Right atrium auricular region (tissue), 2 donors: Measurements from ENCODE around the gene URI1. TPM values are rescaled to one million over a fixed set of nuclear protein-coding genes. Genes with fewer than 3 reads are reported as not detected.
A peak's percentile ranks its signal among the peaks of the same experiment; 100 is the strongest.

Source experiments
- DNase-seq: peaks from one replicate; pipeline ENCODE4 v3.0.0-alpha.2; 2019; ENCODE audit warnings: low spot score
- H3K27ac ChIP-seq, 2 donors: fragments of 200-600 bp; sonication (generic); 1 replicate in 1 of 2; 2 replicates in 1 of 2; pipeline ENCODE4 v1.5.1; 2016 to 2019
- H3K27me3 ChIP-seq, 2 donors: fragments of 200-600 bp; sonication (generic); one replicate each; pipeline versions ENCODE4 v1.5.1 to v1.6.0; 2017 to 2019
- H3K36me3 ChIP-seq: fragments of 200-600 bp; sonication (generic); one replicate; pipeline ENCODE4 v1.5.1; 2016
- H3K4me1 ChIP-seq, 2 donors: fragments of 200-600 bp; sonication (generic); one replicate each; pipeline versions ENCODE4 v1.5.1 to v1.6.0; 2017 to 2019
- H3K4me3 ChIP-seq, 2 donors: fragments of 200-600 bp; sonication (generic); 1 replicate in 1 of 2; 2 replicates in 1 of 2; pipeline ENCODE4 v1.5.1; 2017 to 2019; ENCODE audit warnings: mild to moderate bottlenecking in 1 of 2, moderate library complexity in 1 of 2
- H3K9me3 ChIP-seq, 2 donors: fragments of 200-600 bp; sonication (generic); one replicate each; pipeline ENCODE4 v1.5.1; 2019
- total RNA-seq, 2 donors: library from RNA; depleted of rRNA; stranded (reverse); fragments of >200 nt; gene quantifications; one replicate each; pipeline ENCODE4 v1.1.0, GENCODE V29; 2016
- TF ChIP-seq, protein P1 (sequence below), 2 donors: fragments of 200-600 bp; sonication (generic); IDR thresholded peaks; one replicate each; pipeline ENCODE4 v1.5.1; 2019; ENCODE audit warnings: antibody characterized with exemption in 2 of 2

The URI1 gene, protein sequence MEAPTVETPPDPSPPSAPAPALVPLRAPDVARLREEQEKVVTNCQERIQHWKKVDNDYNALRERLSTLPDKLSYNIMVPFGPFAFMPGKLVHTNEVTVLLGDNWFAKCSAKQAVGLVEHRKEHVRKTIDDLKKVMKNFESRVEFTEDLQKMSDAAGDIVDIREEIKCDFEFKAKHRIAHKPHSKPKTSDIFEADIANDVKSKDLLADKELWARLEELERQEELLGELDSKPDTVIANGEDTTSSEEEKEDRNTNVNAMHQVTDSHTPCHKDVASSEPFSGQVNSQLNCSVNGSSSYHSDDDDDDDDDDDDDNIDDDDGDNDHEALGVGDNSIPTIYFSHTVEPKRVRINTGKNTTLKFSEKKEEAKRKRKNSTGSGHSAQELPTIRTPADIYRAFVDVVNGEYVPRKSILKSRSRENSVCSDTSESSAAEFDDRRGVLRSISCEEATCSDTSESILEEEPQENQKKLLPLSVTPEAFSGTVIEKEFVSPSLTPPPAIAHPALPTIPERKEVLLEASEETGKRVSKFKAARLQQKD
- total RNA-seq, result 10 to 100 TPM; 29.3 to 34.7 TPM

DNA sequence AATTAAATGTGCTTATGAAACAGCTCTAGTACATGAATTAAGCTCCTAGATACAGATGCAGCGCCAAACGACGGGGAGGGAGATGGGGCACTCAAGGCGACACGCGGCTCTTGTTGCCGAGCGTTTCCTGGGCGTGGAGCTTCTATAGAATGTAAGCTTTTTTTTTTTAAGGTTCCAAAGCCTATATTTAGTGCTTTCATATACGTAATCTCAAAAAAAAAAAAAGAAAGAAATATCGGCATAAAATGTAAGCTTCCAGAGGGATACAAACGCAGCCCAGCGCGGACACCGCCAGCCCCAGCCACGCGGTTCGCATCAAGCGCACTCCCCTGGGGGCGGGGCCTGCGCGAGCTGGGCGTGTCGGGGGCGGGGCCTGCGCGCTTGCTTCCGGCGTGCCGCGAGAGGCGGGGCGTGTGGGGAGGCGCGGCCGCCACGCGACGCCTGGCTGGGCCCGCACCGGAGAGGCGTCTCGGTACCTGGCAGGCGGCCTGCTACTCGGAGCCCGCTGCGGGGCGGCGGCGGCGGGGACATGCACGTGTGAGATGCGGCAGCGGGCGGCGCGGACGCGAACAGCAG, at the start of gene URI1:
Gene URI1 (plus strand): TSS at position 412 of the 576 bp plus-strand sequence. CDS start 309 bp downstream, outside the sequence.
- Histone ChIP-seq H3K36me3 (no peaks in the 10 kb centered on the region), H3K27ac (peak within 1 kb of the TSS; percentile 68 to 76), H3K27me3 (no peaks in the 10 kb centered on the region), H3K4me1 (peaks cover 0 to 35% of the 10 kb centered on the region in 2 donors), H3K9me3 (no peaks in the 10 kb centered on the region), H3K4me3 (peak within 1 kb of the TSS; percentile 71 to 87)
- TF ChIP-seq, protein P1, sequence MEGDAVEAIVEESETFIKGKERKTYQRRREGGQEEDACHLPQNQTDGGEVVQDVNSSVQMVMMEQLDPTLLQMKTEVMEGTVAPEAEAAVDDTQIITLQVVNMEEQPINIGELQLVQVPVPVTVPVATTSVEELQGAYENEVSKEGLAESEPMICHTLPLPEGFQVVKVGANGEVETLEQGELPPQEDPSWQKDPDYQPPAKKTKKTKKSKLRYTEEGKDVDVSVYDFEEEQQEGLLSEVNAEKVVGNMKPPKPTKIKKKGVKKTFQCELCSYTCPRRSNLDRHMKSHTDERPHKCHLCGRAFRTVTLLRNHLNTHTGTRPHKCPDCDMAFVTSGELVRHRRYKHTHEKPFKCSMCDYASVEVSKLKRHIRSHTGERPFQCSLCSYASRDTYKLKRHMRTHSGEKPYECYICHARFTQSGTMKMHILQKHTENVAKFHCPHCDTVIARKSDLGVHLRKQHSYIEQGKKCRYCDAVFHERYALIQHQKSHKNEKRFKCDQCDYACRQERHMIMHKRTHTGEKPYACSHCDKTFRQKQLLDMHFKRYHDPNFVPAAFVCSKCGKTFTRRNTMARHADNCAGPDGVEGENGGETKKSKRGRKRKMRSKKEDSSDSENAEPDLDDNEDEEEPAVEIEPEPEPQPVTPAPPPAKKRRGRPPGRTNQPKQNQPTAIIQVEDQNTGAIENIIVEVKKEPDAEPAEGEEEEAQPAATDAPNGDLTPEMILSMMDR (IDR thresholded peaks at IDR 0.05), result no peak
- DNase-seq, result peak; percentile 86

- Histone ChIP-seq H3K27ac (no peak overlapping the region), H3K4me1 (no peaks in the 10 kb centered on the region), H3K27me3 (no peaks in the 10 kb centered on the region), H3K9me3 (no peaks in the 10 kb centered on the region), H3K36me3 (no peaks in the 10 kb centered on the region), H3K4me3 (no peak overlapping the region)
- TF ChIP-seq, protein P1 (IDR thresholded peaks at IDR 0.05), result no peak
- no peak for DNase-seq
Observed at GRCh38 chr19:29893606-29894284, 48.3 kb upstream of the URI1 start.

- Histone ChIP-seq H3K27me3 (no peaks in the 10 kb centered on the region), H3K27ac (no peak overlapping the region), H3K9me3 (no peaks in the 10 kb centered on the region), H3K4me1 (no peaks in the 10 kb centered on the region), H3K36me3 (no peaks in the 10 kb centered on the region), H3K4me3 (no peak overlapping the region)
- no peak for DNase-seq
- TF ChIP-seq, protein P1 (IDR thresholded peaks at IDR 0.05), result no peak
Observed at GRCh38 chr19:29896802-29897201, 45.2 kb upstream of the URI1 start.

- Histone ChIP-seq H3K27ac (no peak overlapping the region), H3K36me3 (no peaks in the 10 kb centered on the region)
Observed at GRCh38 chr19:29897466-29897865, 44.6 kb upstream of the URI1 start.

DNA sequence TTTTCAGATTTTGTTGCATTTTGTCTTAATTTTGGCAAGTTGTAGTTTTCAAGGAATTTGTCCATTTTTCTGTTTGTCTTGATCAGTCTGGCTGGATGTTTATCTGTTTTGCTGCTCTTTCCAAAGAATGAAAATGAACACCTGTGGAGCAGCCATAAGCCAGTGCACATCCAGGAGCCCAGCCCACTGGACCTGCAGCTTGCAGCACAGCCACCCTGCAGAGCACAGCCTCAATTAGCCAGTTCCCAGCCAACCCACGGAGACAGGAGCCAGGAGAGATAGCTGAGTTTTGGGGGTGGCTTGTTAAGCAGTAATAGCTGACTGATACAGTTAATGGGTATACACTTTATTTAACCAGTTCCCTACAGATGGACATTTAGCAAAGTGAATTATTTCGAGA, 38.0 kb upstream of the URI1 start:
- Histone ChIP-seq H3K4me3 (no peak overlapping the region), H3K27me3 (no peaks in the 10 kb centered on the region), H3K36me3 (no peaks in the 10 kb centered on the region), H3K4me1 (no peaks in the 10 kb centered on the region), H3K27ac (no peak overlapping the region), H3K9me3 (peaks cover 0 to 8% of the 10 kb centered on the region in 2 donors)
- no peak for DNase-seq
- TF ChIP-seq, protein P1 (IDR thresholded peaks at IDR 0.05), result no peak

More at GRCh38 chr19:29897466-29897865, 44.6 kb upstream of the URI1 start:
- Histone ChIP-seq H3K4me1 (no peaks in the 10 kb centered on the region), H3K27me3 (no peaks in the 10 kb centered on the region), H3K9me3 (no peaks in the 10 kb centered on the region), H3K4me3 (no peak overlapping the region)
- no peak for DNase-seq
- TF ChIP-seq, protein P1 (IDR thresholded peaks at IDR 0.05), result no peak
